ENCODE measurements around the gene FADS2. TPM values are rescaled to one million over a fixed set of nuclear protein-coding genes. Genes with fewer than 3 reads are reported as not detected.

FADS2 gene
- total and polyA plus RNA-seq, 2 of the 13 experiments (the other 11 are each of a cell fraction or from before 2014, with no cell fraction given): 90.1 to 124 TPM

- TF ChIP-seq ARNT (IDR thresholded peaks at IDR 0.05): no peak
- TF ChIP-seq ZNF234 (CRISPR knock-in tag; conservative IDR thresholded peaks at IDR 0.05): peak; percentile 28; the same call in 1 of the 2 replicates
- TF ChIP-seq ZNF256 (CRISPR knock-in tag; conservative IDR thresholded peaks at IDR 0.05): no peak
- TF ChIP-seq, protein P1, sequence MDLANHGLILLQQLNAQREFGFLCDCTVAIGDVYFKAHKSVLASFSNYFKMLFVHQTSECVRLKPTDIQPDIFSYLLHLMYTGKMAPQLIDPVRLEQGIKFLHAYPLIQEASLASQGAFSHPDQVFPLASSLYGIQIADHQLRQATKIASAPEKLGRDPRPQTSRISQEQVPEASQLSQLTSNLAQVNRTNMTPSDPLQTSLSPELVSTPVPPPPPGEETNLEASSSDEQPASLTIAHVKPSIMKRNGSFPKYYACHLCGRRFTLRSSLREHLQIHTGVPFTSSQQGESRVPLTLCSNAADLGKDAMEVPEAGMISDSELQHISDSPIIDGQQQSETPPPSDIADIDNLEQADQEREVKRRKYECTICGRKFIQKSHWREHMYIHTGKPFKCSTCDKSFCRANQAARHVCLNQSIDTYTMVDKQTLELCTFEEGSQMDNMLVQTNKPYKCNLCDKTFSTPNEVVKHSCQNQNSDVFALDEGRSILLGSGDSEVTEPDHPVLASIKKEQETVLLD (CRISPR knock-in tag; IDR thresholded peaks at IDR 0.05; ENCODE audit: low read depth): peak; percentile 70; the same call in 1 of the 2 replicates
- TF ChIP-seq SSRP1 (CRISPR knock-in tag; IDR thresholded peaks at IDR 0.05): no peak
- TF ChIP-seq ELF4 (CRISPR knock-in tag; IDR thresholded peaks at IDR 0.05; ENCODE audit: borderline replicate concordance): peak; percentile 7; the same call in 1 of the 2 replicates
- no peak for TF ChIP-seq ZMYM2 (CRISPR knock-in tag; IDR thresholded peaks at IDR 0.05)
- no peak for TF ChIP-seq CCAR2 (optimal IDR thresholded peaks at IDR 0.05; ENCODE audit: low read depth, low read length)
- no peak for TF ChIP-seq FUBP1 (CRISPR knock-in tag; IDR thresholded peaks at IDR 0.05; ENCODE audit: borderline replicate concordance)
- 0 out of 2 replicates have a peak, but pooled peaks have one; percentile 5 for TF ChIP-seq HNF4A (CRISPR knock-in tag; IDR thresholded peaks at IDR 0.05)
- TF ChIP-seq TARDBP (CRISPR knock-in tag; IDR thresholded peaks at IDR 0.05): peak; percentile 5; the same call in 1 of the 2 replicates
- no peak for TF ChIP-seq TP53 (CRISPR knock-in tag; conservative IDR thresholded peaks at IDR 0.05)
- no peak for TF ChIP-seq BCLAF1 (IDR thresholded peaks at IDR 0.05)
- no peak for TF ChIP-seq NR2F1 (CRISPR knock-in tag; IDR thresholded peaks at IDR 0.05)
- TF ChIP-seq PRPF4 (IDR thresholded peaks at IDR 0.05; ENCODE audit: low read depth, low read length, poor library complexity, severe bottlenecking): no peak
- TF ChIP-seq ZMYM4 (CRISPR knock-in tag; IDR thresholded peaks at IDR 0.05): no peak
- TF ChIP-seq AGO2 (optimal IDR thresholded peaks at IDR 0.05; ENCODE audit: low read depth, low read length): peak; percentile 51
- TF ChIP-seq ZBTB10 (CRISPR knock-in tag; IDR thresholded peaks at IDR 0.05; ENCODE audit: borderline replicate concordance): 0 out of 2 replicates have a peak, but pooled peaks have one; percentile 41
Observed at GRCh38 chr11:61815790-61816735, 12.0 kb upstream of the FADS2 start (continued).

Measured in HepG2 (cell line).